ENCODE data around the gene SHOC2. TPM values are rescaled to one million over a fixed set of nuclear protein-coding genes. Genes with fewer than 3 reads are reported as not detected.

Gene SHOC2
- total and polyA plus RNA-seq, 2 of the 13 experiments (the other 11 are each of a cell fraction or from before 2014, with no cell fraction given) = 8.6 to 25.5 TPM

DNA sequence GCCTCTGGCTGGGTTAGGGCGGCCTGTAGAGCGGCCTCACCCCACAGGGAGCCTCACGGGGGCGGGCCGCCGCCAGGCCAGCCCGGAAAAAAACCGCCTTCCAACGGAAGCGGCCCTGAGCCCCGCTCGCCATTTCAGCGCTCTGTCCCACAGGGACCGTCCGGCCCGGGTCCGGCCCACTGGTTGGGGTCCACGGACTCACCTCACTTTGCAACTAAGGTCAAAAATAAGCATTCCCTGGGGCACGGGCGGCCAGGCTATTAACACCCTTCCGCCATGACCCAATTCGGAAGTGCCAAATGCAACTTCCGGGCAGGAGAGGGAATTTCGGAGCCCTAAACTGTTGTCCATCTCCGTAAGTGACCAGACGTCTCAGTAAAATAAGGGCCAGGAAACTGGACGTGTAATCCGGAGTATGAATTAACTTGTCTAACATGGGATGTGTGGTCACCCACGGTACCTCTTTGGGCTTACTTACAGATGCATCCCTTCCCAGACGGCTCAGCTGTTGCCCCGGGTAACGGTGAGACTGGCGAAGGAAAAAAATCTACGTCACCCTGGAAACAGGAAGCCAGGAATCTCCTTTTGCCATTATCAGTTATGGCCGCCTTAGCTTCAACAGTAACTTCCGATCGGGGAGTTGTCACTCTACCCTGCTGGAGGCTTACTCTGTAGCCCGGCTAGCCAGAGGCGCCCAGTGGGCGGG is 608 bp upstream of the SHOC2 start, which contains the start of gene BBIP1 (continued):
- TF ChIP-seq, protein P1, sequence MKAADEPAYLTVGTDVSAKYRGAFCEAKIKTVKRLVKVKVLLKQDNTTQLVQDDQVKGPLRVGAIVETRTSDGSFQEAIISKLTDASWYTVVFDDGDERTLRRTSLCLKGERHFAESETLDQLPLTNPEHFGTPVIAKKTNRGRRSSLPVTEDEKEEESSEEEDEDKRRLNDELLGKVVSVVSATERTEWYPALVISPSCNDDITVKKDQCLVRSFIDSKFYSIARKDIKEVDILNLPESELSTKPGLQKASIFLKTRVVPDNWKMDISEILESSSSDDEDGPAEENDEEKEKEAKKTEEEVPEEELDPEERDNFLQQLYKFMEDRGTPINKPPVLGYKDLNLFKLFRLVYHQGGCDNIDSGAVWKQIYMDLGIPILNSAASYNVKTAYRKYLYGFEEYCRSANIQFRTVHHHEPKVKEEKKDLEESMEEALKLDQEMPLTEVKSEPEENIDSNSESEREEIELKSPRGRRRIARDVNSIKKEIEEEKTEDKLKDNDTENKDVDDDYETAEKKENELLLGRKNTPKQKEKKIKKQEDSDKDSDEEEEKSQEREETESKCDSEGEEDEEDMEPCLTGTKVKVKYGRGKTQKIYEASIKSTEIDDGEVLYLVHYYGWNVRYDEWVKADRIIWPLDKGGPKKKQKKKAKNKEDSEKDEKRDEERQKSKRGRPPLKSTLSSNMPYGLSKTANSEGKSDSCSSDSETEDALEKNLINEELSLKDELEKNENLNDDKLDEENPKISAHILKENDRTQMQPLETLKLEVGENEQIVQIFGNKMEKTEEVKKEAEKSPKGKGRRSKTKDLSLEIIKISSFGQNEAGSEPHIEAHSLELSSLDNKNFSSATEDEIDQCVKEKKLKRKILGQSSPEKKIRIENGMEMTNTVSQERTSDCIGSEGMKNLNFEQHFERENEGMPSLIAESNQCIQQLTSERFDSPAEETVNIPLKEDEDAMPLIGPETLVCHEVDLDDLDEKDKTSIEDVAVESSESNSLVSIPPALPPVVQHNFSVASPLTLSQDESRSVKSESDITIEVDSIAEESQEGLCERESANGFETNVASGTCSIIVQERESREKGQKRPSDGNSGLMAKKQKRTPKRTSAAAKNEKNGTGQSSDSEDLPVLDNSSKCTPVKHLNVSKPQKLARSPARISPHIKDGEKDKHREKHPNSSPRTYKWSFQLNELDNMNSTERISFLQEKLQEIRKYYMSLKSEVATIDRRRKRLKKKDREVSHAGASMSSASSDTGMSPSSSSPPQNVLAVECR (CRISPR knock-in tag; IDR thresholded peaks at IDR 0.05; ENCODE audit: borderline replicate concordance) = peak; percentile 87
- TF ChIP-seq POLR2AphosphoS2 (IDR thresholded peaks at IDR 0.05; ENCODE audit: low read depth, low read length) (0 out of 2 replicates have a peak, but pooled peaks have one; percentile 30), ZNF431 (CRISPR knock-in tag; IDR thresholded peaks at IDR 0.05; ENCODE audit: borderline replicate concordance, low read depth) (no peak), HMGA1 (CRISPR knock-in tag; conservative IDR thresholded peaks at IDR 0.05) (no peak), KLF16 (CRISPR knock-in tag; IDR thresholded peaks at IDR 0.05) (0 out of 4 replicates have a peak, but pooled peaks of 1 of the 2 experiments have one; percentile 45), ZNF460 (CRISPR knock-in tag; IDR thresholded peaks at IDR 0.05; ENCODE audit: borderline replicate concordance) (no peak; the same call in 1 of the 2 replicates), RARA (CRISPR knock-in tag; IDR thresholded peaks at IDR 0.05) (peak; percentile 36; the same call in 1 of the 2 replicates), CCDC6 (CRISPR knock-in tag; IDR thresholded peaks at IDR 0.05) (peak; percentile 38; the same call in 1 of the 2 replicates), ONECUT2 (CRISPR knock-in tag; IDR thresholded peaks at IDR 0.05) (no peak; the same call in 1 of the 2 replicates), KDM3A (CRISPR knock-in tag; IDR thresholded peaks at IDR 0.05; ENCODE audit: low read depth) (peak; percentile 37), KAT7 (CRISPR knock-in tag; IDR thresholded peaks at IDR 0.05; ENCODE audit: borderline replicate concordance) (0 out of 2 replicates have a peak, but pooled peaks have one; percentile 37)
- TF ChIP-seq, protein P2, sequence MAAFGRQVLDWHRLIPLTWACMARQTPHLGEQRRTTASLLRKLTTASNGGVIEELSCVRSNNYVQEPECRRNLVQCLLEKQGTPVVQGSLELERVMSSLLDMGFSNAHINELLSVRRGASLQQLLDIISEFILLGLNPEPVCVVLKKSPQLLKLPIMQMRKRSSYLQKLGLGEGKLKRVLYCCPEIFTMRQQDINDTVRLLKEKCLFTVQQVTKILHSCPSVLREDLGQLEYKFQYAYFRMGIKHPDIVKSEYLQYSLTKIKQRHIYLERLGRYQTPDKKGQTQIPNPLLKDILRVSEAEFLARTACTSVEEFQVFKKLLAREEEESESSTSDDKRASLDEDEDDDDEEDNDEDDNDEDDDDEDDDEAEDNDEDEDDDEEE (CRISPR knock-in tag; IDR thresholded peaks at IDR 0.05) = no peak
- TF ChIP-seq, protein P3, sequence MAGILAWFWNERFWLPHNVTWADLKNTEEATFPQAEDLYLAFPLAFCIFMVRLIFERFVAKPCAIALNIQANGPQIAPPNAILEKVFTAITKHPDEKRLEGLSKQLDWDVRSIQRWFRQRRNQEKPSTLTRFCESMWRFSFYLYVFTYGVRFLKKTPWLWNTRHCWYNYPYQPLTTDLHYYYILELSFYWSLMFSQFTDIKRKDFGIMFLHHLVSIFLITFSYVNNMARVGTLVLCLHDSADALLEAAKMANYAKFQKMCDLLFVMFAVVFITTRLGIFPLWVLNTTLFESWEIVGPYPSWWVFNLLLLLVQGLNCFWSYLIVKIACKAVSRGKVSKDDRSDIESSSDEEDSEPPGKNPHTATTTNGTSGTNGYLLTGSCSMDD (CRISPR knock-in tag; IDR thresholded peaks at IDR 0.05) = 0 out of 2 replicates have a peak, but pooled peaks have one; percentile 72
- TF ChIP-seq, protein P4, sequence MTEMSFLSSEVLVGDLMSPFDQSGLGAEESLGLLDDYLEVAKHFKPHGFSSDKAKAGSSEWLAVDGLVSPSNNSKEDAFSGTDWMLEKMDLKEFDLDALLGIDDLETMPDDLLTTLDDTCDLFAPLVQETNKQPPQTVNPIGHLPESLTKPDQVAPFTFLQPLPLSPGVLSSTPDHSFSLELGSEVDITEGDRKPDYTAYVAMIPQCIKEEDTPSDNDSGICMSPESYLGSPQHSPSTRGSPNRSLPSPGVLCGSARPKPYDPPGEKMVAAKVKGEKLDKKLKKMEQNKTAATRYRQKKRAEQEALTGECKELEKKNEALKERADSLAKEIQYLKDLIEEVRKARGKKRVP (CRISPR knock-in tag; IDR thresholded peaks at IDR 0.05) = peak in 1 of 2 experiments; percentile 72; a peak in 2 of 4 replicates
- TF ChIP-seq, protein P5, sequence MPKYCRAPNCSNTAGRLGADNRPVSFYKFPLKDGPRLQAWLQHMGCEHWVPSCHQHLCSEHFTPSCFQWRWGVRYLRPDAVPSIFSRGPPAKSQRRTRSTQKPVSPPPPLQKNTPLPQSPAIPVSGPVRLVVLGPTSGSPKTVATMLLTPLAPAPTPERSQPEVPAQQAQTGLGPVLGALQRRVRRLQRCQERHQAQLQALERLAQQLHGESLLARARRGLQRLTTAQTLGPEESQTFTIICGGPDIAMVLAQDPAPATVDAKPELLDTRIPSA (CRISPR knock-in tag; IDR thresholded peaks at IDR 0.05; ENCODE audit: borderline replicate concordance) = no peak
- TF ChIP-seq, protein P6, sequence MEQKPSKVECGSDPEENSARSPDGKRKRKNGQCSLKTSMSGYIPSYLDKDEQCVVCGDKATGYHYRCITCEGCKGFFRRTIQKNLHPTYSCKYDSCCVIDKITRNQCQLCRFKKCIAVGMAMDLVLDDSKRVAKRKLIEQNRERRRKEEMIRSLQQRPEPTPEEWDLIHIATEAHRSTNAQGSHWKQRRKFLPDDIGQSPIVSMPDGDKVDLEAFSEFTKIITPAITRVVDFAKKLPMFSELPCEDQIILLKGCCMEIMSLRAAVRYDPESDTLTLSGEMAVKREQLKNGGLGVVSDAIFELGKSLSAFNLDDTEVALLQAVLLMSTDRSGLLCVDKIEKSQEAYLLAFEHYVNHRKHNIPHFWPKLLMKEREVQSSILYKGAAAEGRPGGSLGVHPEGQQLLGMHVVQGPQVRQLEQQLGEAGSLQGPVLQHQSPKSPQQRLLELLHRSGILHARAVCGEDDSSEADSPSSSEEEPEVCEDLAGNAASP (CRISPR knock-in tag; IDR thresholded peaks at IDR 0.05; ENCODE audit: borderline replicate concordance) = peak; percentile 9; the same call in 1 of the 2 replicates
- TF ChIP-seq, protein P7, sequence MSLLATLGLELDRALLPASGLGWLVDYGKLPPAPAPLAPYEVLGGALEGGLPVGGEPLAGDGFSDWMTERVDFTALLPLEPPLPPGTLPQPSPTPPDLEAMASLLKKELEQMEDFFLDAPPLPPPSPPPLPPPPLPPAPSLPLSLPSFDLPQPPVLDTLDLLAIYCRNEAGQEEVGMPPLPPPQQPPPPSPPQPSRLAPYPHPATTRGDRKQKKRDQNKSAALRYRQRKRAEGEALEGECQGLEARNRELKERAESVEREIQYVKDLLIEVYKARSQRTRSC (CRISPR knock-in tag; IDR thresholded peaks at IDR 0.05; ENCODE audit: low read depth) = peak; percentile 17; the same call in 1 of the 2 replicates
